ENCODE measurements around the gene NSUN2. TPM values are rescaled to one million over a fixed set of nuclear protein-coding genes. Genes with fewer than 3 reads are reported as not detected.

Gene NSUN2
- total RNA-seq, 4 donors from 2014 or later: 37.7 to 65.8 (median 49.0) TPM

DNA sequence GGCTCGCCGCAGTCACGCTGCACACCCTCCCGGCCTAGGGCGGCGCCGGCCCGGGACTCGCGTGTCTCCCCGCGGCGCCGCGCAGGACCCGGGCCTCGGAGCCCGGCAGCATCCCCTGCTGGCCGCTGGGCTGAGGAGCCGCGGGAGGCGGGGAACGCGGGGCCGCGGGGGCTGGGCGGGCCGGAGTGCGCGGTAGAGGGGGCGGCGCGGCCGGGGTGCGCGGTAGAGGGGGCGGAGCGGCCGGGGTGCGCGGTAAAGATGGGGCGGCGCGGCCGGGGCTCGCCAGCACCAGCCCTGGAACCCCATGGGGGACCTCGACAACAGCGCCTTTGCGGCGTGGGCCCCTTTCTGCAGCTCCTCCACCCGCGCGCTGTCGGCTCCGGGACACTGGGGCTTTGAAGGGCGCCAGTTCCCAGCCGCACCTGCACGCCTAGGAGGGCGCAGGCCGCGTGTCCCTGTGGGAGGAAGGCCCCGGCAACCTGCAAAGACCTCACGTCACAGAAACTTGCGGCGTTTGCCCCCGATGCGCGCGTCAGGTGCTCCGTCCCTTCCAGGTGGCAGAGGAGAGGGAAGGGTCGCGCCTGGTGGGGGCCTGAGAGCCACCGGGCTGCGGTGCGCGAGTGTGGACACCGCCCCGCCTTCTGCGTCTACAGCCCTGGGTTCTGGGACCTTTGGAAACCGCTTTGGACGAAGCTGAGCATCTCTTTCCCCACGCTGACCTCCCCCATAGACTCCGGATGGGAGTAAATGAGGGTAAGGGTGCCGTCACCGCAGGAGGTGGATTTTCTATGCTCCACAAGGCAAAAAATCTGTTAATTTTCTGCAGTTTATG is 49.6 kb downstream of the NSUN2 start:
- no peaks in the 10 kb centered on the region for H3K36me3 ChIP-seq
- 19 to 27% methylated on average over 3 to 21 of the region's 85 CpGs for WGBS, 2 donors
- no peak for DNase-seq
- H3K9me3 ChIP-seq: no peaks in the 10 kb centered on the region
- no peak for TF ChIP-seq POLR2A (IDR thresholded peaks at IDR 0.05)
- TF ChIP-seq, protein P1, sequence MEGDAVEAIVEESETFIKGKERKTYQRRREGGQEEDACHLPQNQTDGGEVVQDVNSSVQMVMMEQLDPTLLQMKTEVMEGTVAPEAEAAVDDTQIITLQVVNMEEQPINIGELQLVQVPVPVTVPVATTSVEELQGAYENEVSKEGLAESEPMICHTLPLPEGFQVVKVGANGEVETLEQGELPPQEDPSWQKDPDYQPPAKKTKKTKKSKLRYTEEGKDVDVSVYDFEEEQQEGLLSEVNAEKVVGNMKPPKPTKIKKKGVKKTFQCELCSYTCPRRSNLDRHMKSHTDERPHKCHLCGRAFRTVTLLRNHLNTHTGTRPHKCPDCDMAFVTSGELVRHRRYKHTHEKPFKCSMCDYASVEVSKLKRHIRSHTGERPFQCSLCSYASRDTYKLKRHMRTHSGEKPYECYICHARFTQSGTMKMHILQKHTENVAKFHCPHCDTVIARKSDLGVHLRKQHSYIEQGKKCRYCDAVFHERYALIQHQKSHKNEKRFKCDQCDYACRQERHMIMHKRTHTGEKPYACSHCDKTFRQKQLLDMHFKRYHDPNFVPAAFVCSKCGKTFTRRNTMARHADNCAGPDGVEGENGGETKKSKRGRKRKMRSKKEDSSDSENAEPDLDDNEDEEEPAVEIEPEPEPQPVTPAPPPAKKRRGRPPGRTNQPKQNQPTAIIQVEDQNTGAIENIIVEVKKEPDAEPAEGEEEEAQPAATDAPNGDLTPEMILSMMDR (IDR thresholded peaks at IDR 0.05): peak in 4 of 6 experiments; percentile 9 to 52 (median 36)
- intact Hi-C loops (cut with DNase I): no loop called here
- peaks cover 0 to 65% (median 1%) of the 10 kb centered on the region in 4 donors for H3K27me3 ChIP-seq
- H3K27ac ChIP-seq: no peak overlapping the region
- H3K4me1 ChIP-seq: peaks cover 9 to 17% (median 13%) of the 10 kb centered on the region in 3 donors
- peak overlapping the region; percentile 11 to 62 (median 42) for H3K4me3 ChIP-seq

DNA sequence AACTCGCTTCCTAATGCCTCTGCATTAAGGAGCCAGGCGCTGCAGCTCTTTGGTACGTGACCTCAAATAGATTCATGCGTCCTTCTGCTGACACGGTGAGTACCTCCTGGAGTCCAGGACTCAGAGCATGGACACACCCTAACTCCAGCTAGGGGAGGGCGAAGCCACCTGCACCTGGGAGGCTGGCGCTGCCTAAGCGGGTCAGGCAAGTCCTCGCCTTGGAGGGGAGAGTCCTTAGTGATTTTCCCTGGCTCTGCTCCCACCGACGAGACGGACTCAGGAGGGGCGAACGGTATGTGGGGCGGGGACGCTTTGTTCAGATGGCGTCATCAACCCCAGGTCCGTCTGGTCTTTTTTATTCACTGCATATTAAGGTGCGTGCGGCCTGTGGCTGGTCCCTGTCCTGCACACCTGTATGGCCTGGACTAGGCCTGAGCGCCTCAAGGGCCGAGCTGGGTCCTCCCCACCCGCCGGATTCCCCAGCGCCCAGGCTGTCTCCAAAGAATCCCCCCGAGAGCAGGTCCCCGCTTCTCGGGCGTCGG is 50.3 kb downstream of the NSUN2 start:
- intact Hi-C loops (cut with DNase I): no loop called here
- H3K4me1 ChIP-seq: peaks cover 9 to 17% (median 13%) of the 10 kb centered on the region in 3 donors
- peak overlapping the region; percentile 11 to 62 (median 42) for H3K4me3 ChIP-seq
- peaks cover 0 to 68% (median 1%) of the 10 kb centered on the region in 4 donors for H3K27me3 ChIP-seq
- DNase-seq: no peak
- H3K27ac ChIP-seq: no peak overlapping the region
- no peaks in the 10 kb centered on the region for H3K36me3 ChIP-seq
- 46 to 67% methylated on average over 11 of the region's 30 CpGs for WGBS, 2 donors
- H3K9me3 ChIP-seq: no peaks in the 10 kb centered on the region
- TF ChIP-seq POLR2A (IDR thresholded peaks at IDR 0.05): no peak
- TF ChIP-seq, protein P1 (IDR thresholded peaks at IDR 0.05): no peak

DNA sequence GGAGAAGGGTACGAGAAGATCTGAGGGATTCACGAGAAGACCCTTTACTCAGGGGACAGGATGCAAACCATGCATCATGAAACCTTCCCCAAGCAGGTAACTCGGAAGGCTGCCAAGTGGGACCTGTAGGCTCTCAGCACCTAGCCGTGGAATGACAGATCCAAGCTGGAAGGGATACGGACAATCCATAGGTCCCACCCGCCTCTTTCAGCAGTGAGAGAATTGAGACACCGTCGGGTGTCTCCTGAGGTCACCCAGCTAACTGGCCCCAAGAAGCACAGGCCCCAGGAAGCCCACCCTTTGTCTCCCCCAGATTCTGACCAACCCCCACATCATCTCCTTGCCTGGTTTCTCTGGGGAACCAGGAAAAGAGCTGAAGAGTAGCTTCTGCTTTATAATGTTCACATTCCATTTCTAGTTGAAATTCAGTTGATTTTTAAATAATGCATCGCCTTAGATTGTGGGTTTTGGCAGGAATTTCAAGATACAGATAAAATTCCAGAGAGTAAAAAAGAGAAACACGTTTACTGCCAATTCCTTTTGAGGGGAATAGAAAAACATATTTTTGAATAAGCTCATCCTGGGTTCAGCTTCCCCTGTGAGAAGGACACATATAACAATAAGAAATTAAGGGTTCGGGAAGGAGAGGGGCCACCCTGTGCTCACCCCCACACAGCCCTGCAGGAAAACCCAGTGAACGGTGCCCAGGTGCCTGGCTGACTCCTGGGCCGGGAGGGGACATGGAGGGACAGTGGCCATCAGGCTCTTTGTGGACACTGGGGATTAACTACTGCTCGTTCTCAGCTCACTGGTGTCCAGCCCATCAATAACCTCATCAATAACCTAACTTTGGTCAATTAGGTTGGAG is 51.1 kb downstream of the NSUN2 start:
- Histone ChIP-seq H3K27ac (no peak overlapping the region), H3K4me3 (no peak overlapping the region), H3K27me3 (peaks cover 0 to 64% (median 1%) of the 10 kb centered on the region in 4 donors), H3K9me3 (no peaks in the 10 kb centered on the region), H3K4me1 (peaks cover 9 to 17% (median 13%) of the 10 kb centered on the region in 3 donors), H3K36me3 (no peaks in the 10 kb centered on the region)
- TF ChIP-seq POLR2A (IDR thresholded peaks at IDR 0.05): no peak
- TF ChIP-seq, protein P1 (IDR thresholded peaks at IDR 0.05): no peak
- 78 to 79% methylated on average over 11 to 14 of the region's 14 CpGs for WGBS, 2 donors
- intact Hi-C loops (cut with DNase I): no loop called here
- DNase-seq: no peak

DNA sequence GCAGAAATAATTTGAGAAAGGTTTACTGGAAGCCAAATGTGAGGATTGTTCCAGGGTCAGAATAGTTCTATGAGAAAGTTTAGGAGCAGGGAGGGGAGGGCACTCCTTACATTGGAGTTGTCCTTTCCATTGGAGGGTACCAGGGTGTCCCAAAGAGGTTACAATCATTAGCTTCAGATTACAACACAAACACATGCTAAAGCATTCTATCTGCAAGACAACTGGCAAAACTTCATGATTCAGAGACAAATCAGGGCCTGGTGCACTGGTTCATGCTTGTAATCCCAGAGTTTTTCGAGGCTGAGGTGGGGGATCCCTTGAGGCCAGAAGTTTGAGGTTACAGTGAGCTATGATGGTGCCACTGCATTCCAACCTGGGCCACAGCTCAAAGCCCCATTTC is 51.8 kb downstream of the NSUN2 start:
- H3K9me3 ChIP-seq: no peaks in the 10 kb centered on the region
- TF ChIP-seq, protein P1 (IDR thresholded peaks at IDR 0.05): no peak
- no peak for TF ChIP-seq POLR2A (IDR thresholded peaks at IDR 0.05)
- no peaks in the 10 kb centered on the region for H3K36me3 ChIP-seq
- no peak overlapping the region for H3K27ac ChIP-seq
- peaks cover 9 to 17% (median 13%) of the 10 kb centered on the region in 3 donors for H3K4me1 ChIP-seq
- H3K27me3 ChIP-seq: peaks cover 0 to 59% (median 1%) of the 10 kb centered on the region in 4 donors
- intact Hi-C loops (cut with DNase I): no loop called here
- DNase-seq: no peak
- H3K4me3 ChIP-seq: no peak overlapping the region
- WGBS, 2 donors: 50 to 100% methylated on average over 1 of the region's 1 CpG

All from esophagus squamous epithelium (tissue), 5 donors.